GM12878 (cell line): ENCODE data around the gene C1RL. TPM values are rescaled to one million over a fixed set of nuclear protein-coding genes. Genes with fewer than 3 reads are reported as not detected.

Experiments
- ATAC-seq: fragments of 200-7000 bp; cut with Tn5 transposase; 3 replicates; pipeline ENCODE4 v1.9.1; 2020; ENCODE audit warnings: mild to moderate bottlenecking, moderate library complexity
- BruUV-seq: library from RNA; stranded (reverse); fragments of 400-500 nt; replicated peaks from 2 replicates; lab custom pipeline; 2021; lab: Mats Ljungman, UMichigan
- CTCF ChIA-PET: fragments of 300-600 bp; sonication (Branson Sonifier 250); formaldehyde crosslinking; extraction: SDS; loops from one replicate; lab custom pipeline; 2021; ENCODE audit warnings: inconsistent platforms; lab: Yijun Ruan, JAX
- POLR2A ChIA-PET: fragments of 350-600 bp; formaldehyde crosslinking; extraction: SDS; loops from one replicate; lab custom pipeline; 2021; ENCODE audit warnings: inconsistent platforms; lab: Charles Lee
- RAD21 ChIA-PET: fragments of 300-600 bp; sonication (Branson Sonifier 250); formaldehyde crosslinking; loops from one replicate; lab custom pipeline; 2023; ENCODE audit warnings: antibody characterized with exemption; ENCODE audit not compliant: unreplicated experiment; lab: Charles Lee
- SMC1A ChIA-PET: fragments of 300-600 bp; sonication (Branson Sonifier 250); formaldehyde crosslinking; loops from one replicate; lab custom pipeline; 2023; ENCODE audit not compliant: unreplicated experiment, uncharacterized antibody; lab: Charles Lee
- DNase-seq: peaks from one replicate; pipeline ENCODE4 v3.0.0-alpha.2; 2011; ENCODE audit warnings: low read depth, low spot score
- FAIRE-seq: peaks from 3 replicates; lab custom pipeline; 2011; peaks lifted over from hg19 to GRCh38; lab: Jason Lieb, UNC
- H2AFZ ChIP-seq: 2 replicates; pipeline ENCODE4 v1.6.0; 2011; ENCODE audit warnings: low read depth, low read length, control low read depth; ENCODE audit not compliant: control insufficient read depth
- H3K27ac ChIP-seq: 2 replicates; pipeline ENCODE4 v1.5.1; 2011; ENCODE audit warnings: control low read depth; ENCODE audit not compliant: control insufficient read depth, insufficient read depth
- H3K27me3 ChIP-seq, 2 experiments: replicated peaks in 1 of 2; 2 replicates each; pipeline versions ENCODE4 v1.6.0 to v1.6.1; 2011; ENCODE audit warnings: low read length in 1 of 2; ENCODE audit not compliant: control insufficient read depth in 2 of 2, insufficient read depth in 2 of 2
- H3K36me3 ChIP-seq, 2 experiments: 2 replicates each; pipeline ENCODE4 v1.5.1; 2011; ENCODE audit warnings: low read length in 1 of 2; ENCODE audit not compliant: control insufficient read depth in 2 of 2, insufficient read depth in 2 of 2
- H3K4me1 ChIP-seq: 2 replicates; pipeline ENCODE4 v1.6.1; 2011; ENCODE audit warnings: mild to moderate bottlenecking, low read length, moderate library complexity, mixed read lengths; ENCODE audit not compliant: control insufficient read depth, insufficient read depth
- H3K4me2 ChIP-seq: 2 replicates; pipeline ENCODE4 v1.6.0; 2011; ENCODE audit warnings: control low read depth; ENCODE audit not compliant: control insufficient read depth, insufficient read depth
- H3K4me3 ChIP-seq: fragments of 200-600 bp; sonication (generic); 2 replicates; pipeline ENCODE4 v1.5.1; 2016
- H3K79me2 ChIP-seq: 2 replicates; pipeline ENCODE4 v1.6.0; 2011; ENCODE audit warnings: low read length; ENCODE audit not compliant: control insufficient read depth, insufficient read depth
- H3K9ac ChIP-seq: 2 replicates; pipeline ENCODE4 v1.8.0; 2011; ENCODE audit warnings: low read length, control low read depth, mixed read lengths; ENCODE audit not compliant: control insufficient read depth, insufficient read depth
- H3K9me3 ChIP-seq: replicated peaks from 3 replicates; pipeline ENCODE4 v1.5.1; 2011; ENCODE audit warnings: mild to moderate bottlenecking, low read length; ENCODE audit not compliant: control insufficient read depth, insufficient read depth
- H4K20me1 ChIP-seq: 2 replicates; pipeline ENCODE4 v1.6.0; 2011; ENCODE audit not compliant: control insufficient read depth, insufficient read depth
- ASH2L ChIP-seq: fragments of 300-600, 200-600 bp; sonication (generic); IDR thresholded peaks from 2 replicates; pipeline ENCODE4 v1.6.1; 2017; ENCODE audit warnings: low read depth, mild to moderate bottlenecking, borderline replicate concordance
- BCLAF1 ChIP-seq: fragments of 450-650 bp; IDR thresholded peaks from 2 replicates; pipeline ENCODE4 v1.6.1; 2017; ENCODE audit warnings: antibody characterized with exemption, mild to moderate bottlenecking, moderate library complexity
- BHLHE40 ChIP-seq, 2 experiments: fragments of 450-650 bp in 1 of 2; IDR thresholded peaks; 2 replicates each; pipeline ENCODE4 v1.6.1; 2011 to 2017; ENCODE audit warnings: low read depth in 2 of 2, borderline replicate concordance in 1 of 2, improper control_type of control experiment in 1 of 2, low read length in 1 of 2, mild to moderate bottlenecking in 1 of 2
- BRCA1 ChIP-seq: IDR thresholded peaks from 2 replicates; pipeline ENCODE4 v1.6.1; 2011; ENCODE audit warnings: low read depth, low read length, improper control_type of control experiment
- CBFB ChIP-seq: IDR thresholded peaks from 2 replicates; pipeline ENCODE4 v1.6.1; 2016; ENCODE audit warnings: antibody characterized with exemption, low read depth
- CHD4 ChIP-seq: fragments of 200-600 bp; sonication (generic); IDR thresholded peaks from 2 replicates; pipeline ENCODE4 v1.6.1; 2016; ENCODE audit warnings: mild to moderate bottlenecking
- HCFC1 ChIP-seq: fragments of 150-350 bp; IDR thresholded peaks from 2 replicates; pipeline ENCODE4 v1.6.1; 2014; ENCODE audit warnings: low read length
- IKZF2 ChIP-seq, 2 experiments: fragments of 450-650 bp; IDR thresholded peaks; 2 replicates each; pipeline ENCODE4 v1.6.1; 2017; ENCODE audit warnings: mild to moderate bottlenecking in 2 of 2, moderate library complexity in 2 of 2
- MYC ChIP-seq: IDR thresholded peaks from 2 replicates; pipeline ENCODE4 v1.6.1; 2011; ENCODE audit warnings: mild to moderate bottlenecking, low read length, moderate library complexity, inconsistent platforms; ENCODE audit not compliant: insufficient read depth, insufficient replicate concordance, insufficient read length, severe bottlenecking
- NR2C1 ChIP-seq: fragments of 450-650 bp; IDR thresholded peaks from 2 replicates; pipeline ENCODE4 v1.6.1; 2017; ENCODE audit warnings: antibody characterized with exemption, mild to moderate bottlenecking, moderate library complexity
- RFX5 ChIP-seq: IDR thresholded peaks from 2 replicates; pipeline ENCODE4 v1.6.1; 2011; ENCODE audit warnings: low read depth, low read length, improper control_type of control experiment
- SIN3A ChIP-seq: IDR thresholded peaks from 2 replicates; pipeline ENCODE4 v1.6.1; 2012; ENCODE audit warnings: low read depth, low read length, improper control_type of control experiment
- SKIL ChIP-seq: fragments of 450-650 bp; IDR thresholded peaks from 2 replicates; pipeline ENCODE4 v1.6.1; 2017; ENCODE audit warnings: mild to moderate bottlenecking, low read depth, inconsistent platforms; ENCODE audit not compliant: poor library complexity, severe bottlenecking
- SREBF2 ChIP-seq: IDR thresholded peaks from 2 replicates; pipeline ENCODE4 v1.6.1; 2012; ENCODE audit warnings: mild to moderate bottlenecking, low read length
- TCF7 ChIP-seq: IDR thresholded peaks from 2 replicates; pipeline ENCODE4 v1.6.1; 2014; ENCODE audit warnings: antibody characterized with exemption, borderline replicate concordance
- USF2 ChIP-seq: IDR thresholded peaks from 2 replicates; pipeline ENCODE4 v1.6.1; 2011; ENCODE audit warnings: low read depth, low read length, improper control_type of control experiment, borderline replicate concordance
- WRNIP1 ChIP-seq: IDR thresholded peaks from 2 replicates; pipeline ENCODE4 v1.6.1; 2011; ENCODE audit warnings: low read depth, low read length, improper control_type of control experiment, borderline replicate concordance
- ZNF274 ChIP-seq: IDR thresholded peaks from one replicate; pipeline ENCODE4 v1.8.0; 2011; ENCODE audit not compliant: insufficient read length, insufficient read depth
- ZZZ3 ChIP-seq: IDR thresholded peaks from 2 replicates; pipeline ENCODE4 v1.6.1; 2011; ENCODE audit warnings: low read depth; ENCODE audit not compliant: control insufficient read depth, insufficient read length
- WGBS: methylation state at CpG from one replicate; pipeline ENCODE4 v1.1.6; 2016; ENCODE audit warnings: low lambda C conversion rate; ENCODE audit not compliant: insufficient replicate concordance, insufficient coverage; ENCODE audit errors: missing lambda C conversion rate; 5-methylcytosine and 5-hydroxymethylcytosine counted together
- in situ Hi-C: fragments of 300-500 bp; cut with MboI; formaldehyde crosslinking; loops from 9 replicates; pipeline ENCODE4 v1.14.3; 2018; ENCODE audit warnings: mixed read lengths
- intact Hi-C: fragments of 100-400 bp; cut with micrococcal nuclease; formaldehyde crosslinking; loops from one replicate; pipeline ENCODE4 v1.14.2; 2022; ENCODE audit not compliant: unreplicated experiment
- polyA plus RNA-seq, 11 experiments: library from polyadenylated mRNA; depleted of rRNA in 4 of 11; unstranded in 6 of 11; stranded (reverse) in 5 of 11; fragments of >200 nt; fragmentation: Nextera tagmentation in 4 of 11; fragmentation: Illumina TruSeq in 1 of 11; extraction: Ambion mirVana in 4 of 11; extraction: Trizol in 1 of 11; gene quantifications; 1 replicate in 1 of 11; 2 replicates in 10 of 11; pipeline versions ENCODE4 v1.2.1 to v1.2.3, GENCODE V29; 2011 to 2016; ENCODE audit warnings: inconsistent platforms in 2 of 11, missing spikeins in 2 of 11, low read depth in 1 of 11
- total RNA-seq, 4 experiments: library from RNA; depleted of rRNA in 3 of 4; stranded (reverse); fragments of >200 nt in 3 of 4; fragmentation: Illumina TruSeq in 1 of 4; extraction: Trizol in 1 of 4; gene quantifications; 2 replicates each; pipeline versions ENCODE4 v1.2.1 to v1.2.3, GENCODE V29; 2013 to 2021

C1RL gene
- total and polyA plus RNA-seq, 10 of the 15 experiments (the other 5 are each of a cell fraction or from before 2014, with no cell fraction given), result 1.3 to 12.8 (median 8.1) TPM

GRCh38 chr12:7100239-7100638 lies 8.8 kb downstream of the C1RL start:
- Histone ChIP-seq H3K27ac (no peak overlapping the region), H3K4me1 (no peaks in the 10 kb centered on the region), H3K4me3 (no peak overlapping the region), H3K4me2 (no peak overlapping the region), H3K9ac (no peak overlapping the region), H3K27me3 (no peaks in the 10 kb centered on the region), H3K9me3 (no peaks in the 10 kb centered on the region), H3K79me2 (no peaks in the 10 kb centered on the region), H4K20me1 (no peaks in the 10 kb centered on the region), H3K36me3 (0 out of 4 replicates have a peak, but pooled peaks cover 0 to 3% of the 10 kb centered on the region in 2 experiments), H2AFZ (no peak overlapping the region)
- DNase-seq (no peak), ATAC-seq (no peak), FAIRE-seq (no peak)
- RAD21 ChIA-PET, result no interaction called here
- 80% methylated on average over 4 of the region's 4 CpGs for WGBS
- POLR2A ChIA-PET, result no interaction called here
- CTCF ChIA-PET, result interaction anchor here (1.0 kb wide), 1 partner anchor 7 kb away, joined by 5 read pairs; no protein-coding TSS in a partner anchor
- SMC1A ChIA-PET, result no interaction called here
- BruUV-seq, result no TSS peak
- in situ Hi-C loops, result no loop called here
- intact Hi-C loops, result no loop called here
- TF ChIP-seq BRCA1 (no peak), USF2 (no peak), NR2C1 (no peak), RFX5 (no peak), HCFC1 (no peak), SKIL (no peak), WRNIP1 (no peak), BCLAF1 (no peak), ZNF274 (no peak), IKZF2 (IDR thresholded peaks at IDR 0.05) (no peak), ZZZ3 (no peak), CBFB (no peak), BHLHE40 (IDR thresholded peaks at IDR 0.05; ENCODE audit: borderline replicate concordance in 1 of 2, low read depth in 2 of 2, low read length in 1 of 2) (no peak), CHD4 (no peak), SREBF2 (no peak), MYC (no peak), SIN3A (no peak), ASH2L (no peak), TCF7 (no peak)
